NCI-H2227 (cell line): Measurements from ENCODE around the gene AMIGO1.

Source experiments
- DNase-seq: peaks from one replicate; lab custom pipeline; 2025; ENCODE audit not compliant: unreplicated experiment; lab: John Stamatoyannopoulos, UW

AMIGO1 gene

DNA sequence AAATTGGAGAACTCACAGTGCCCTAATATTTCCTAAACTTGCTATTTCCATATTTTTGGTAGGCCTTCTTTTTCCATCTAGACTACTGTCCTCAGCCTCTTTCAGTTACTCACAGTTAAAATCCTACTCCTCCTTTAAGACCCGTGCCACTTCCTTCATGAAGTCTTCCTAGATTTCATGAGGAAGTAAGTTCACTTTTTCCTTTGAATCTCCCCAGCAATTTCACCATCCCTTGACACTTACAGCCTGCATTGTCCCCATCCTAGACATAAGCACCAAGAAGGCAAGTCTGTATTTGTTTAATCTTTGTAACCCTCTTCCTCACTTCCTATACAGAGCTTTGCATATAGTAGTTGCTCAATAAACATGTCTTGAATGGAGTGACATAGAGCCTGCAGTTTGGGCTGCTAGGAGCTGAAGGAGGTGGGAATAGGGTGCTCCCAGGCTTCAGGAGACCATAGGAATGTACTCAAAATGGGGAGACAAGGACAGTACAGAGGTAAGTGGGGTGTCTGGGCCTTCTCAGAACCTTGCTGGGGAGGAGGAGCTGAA is 24.9 kb upstream of the AMIGO1 start:
- DNase-seq = no peak

DNA sequence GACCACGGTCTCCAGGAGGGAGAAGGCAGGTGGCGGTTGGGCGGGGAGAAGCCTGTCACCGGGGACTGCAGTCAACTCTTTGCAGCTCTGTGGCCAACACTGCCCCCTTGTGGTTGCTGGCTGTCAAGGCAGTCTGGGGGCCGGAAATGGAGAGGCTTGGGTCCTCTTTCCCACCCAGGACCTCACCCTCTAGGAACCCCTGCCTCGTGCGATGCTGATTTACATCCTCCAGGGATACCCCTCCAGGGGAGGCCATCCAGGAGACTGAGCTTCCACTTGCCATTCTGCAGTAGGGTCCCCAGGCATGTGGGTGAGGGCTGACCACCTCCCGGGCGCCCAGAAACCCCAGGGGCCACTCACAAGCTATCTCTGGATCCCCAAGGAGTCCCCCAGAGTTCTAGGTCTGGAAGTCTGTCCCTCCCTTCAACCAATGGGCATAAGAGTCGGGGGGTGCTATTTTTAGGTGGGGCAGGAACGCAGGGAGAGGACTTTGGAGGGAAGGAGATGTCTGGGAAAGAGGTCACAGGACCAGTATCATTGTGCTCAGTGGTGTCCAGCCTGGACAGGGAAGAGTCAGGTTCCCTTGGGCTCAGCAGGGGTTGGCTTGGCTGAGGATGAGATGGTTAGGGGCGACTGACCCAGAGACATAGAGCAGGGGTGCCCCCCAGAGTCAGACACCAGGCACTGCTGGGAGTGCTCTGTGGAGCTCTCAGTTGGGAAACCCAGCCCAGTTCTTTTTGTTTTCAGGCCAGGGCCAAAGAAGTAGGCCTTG is 23.0 kb upstream of the AMIGO1 start:
- peak; percentile 86 for DNase-seq

DNA sequence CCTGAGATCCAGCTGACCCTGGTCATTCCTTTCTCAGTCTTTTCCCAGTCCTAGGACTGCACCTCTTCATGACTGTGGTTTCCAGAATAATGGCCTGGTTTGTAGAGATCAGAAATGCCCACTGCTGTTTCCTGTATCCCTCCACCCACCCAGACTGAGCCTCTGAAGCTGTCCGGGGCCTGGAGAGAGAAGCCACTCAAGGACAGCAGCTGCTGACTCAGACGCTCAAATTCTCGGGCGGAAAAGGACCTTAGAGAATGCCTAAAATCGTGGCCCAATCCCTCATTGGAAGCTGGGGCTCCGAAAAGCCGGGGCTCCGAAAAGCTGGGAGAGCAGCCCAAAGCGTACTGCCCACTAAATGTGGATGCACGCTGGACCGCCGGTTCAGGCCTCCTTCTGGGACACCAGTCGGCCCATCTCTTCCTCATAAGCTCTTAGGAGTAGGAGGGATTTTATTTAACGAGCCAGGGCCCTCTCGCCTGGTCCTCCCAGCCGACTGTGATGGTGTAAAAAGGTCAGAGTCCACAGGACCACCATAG is 22.4 kb upstream of the AMIGO1 start:
- peak; percentile 24 for DNase-seq

GRCh38 chr1:109531380-109531779 is 21.9 kb upstream of the AMIGO1 start:
- DNase-seq = no peak

GRCh38 chr1:109530457-109531087 is 21.0 kb upstream of the AMIGO1 start:
- DNase-seq = peak; percentile 84

DNA sequence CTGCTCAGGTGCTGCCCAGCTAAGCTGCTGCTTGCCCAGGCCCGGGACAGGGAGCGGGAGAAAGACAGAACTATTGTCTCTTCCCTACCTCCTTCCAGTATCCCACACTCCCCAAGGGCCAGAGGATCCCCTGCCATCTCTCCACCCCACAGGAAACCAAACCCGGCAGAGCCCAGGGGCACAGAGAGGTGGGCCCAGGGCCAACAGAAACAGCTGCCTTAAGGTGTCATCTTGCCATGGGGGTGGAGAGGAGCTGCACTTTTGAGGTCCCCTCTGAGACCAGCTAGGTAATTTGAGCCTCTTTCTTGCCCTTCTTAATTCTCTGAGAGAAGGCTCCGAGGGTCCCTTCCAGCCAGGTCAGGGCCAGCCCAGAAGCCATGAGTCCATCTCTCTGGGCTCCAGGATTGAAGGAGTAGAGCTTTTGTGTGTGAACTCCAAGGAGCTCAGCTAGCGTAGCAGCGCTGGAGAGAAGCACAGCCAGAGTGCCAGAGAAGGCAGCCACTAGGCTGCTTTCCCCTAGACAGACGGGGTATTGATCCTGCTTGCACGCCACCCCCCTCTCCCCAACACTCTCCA is 20.4 kb upstream of the AMIGO1 start:
- no peak for DNase-seq

GRCh38 chr1:109528712-109529111 is 19.2 kb upstream of the AMIGO1 start:
- no peak for DNase-seq

GRCh38 chr1:109527846-109528695 is 18.5 kb upstream of the AMIGO1 start:
- DNase-seq = no peak

- DNase-seq = no peak
Measured at GRCh38 chr1:109527098-109527811, 17.7 kb upstream of the AMIGO1 start.

DNA sequence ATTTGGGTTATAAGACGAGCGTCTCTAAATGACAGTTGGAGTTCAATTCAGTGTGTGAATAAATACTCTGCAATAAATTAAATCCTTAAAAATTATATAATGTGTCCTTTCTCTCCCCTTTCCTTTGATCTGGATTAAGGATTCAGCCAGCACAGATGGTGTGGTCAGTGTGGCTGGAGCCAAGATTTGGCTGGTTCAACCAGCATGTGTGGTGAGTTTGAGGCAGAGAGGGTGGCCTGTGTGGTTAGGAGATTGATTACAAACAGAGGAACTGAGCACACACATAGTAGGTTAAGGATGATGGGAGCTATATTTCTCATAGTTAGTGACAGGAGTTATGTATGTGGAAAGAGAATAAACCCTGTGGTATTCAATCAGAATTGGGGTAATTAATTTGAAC is 14.2 kb upstream of the AMIGO1 start:
- DNase-seq = no peak

DNA sequence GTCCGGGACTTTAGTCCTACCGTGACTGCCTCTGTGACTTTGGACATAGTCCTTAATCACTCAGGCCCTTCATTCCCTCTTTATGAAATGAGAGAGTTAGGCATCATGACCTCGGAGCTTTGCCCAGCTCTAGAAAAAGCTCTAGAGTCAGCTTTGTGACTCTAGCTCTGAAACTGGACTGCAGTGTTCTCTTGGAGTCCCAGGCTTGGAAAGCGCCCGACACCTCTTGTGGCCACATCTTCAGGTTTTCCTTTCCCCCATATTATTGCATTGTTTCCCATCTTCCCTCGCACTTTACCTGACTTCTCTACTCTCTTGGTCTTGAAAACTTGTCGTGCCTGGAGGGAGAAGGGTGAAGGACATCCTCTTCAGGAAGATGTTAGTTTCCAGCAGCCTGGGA is 12.5 kb upstream of the AMIGO1 start:
- no peak for DNase-seq

GRCh38 chr1:109521002-109521951 is 11.8 kb upstream of the AMIGO1 start:
- no peak for DNase-seq

- DNase-seq = no peak
Measured at GRCh38 chr1:109517337-109517736, 7.8 kb upstream of the AMIGO1 start.

- no peak for DNase-seq
Measured at GRCh38 chr1:109516872-109517271, 7.3 kb upstream of the AMIGO1 start.

DNA sequence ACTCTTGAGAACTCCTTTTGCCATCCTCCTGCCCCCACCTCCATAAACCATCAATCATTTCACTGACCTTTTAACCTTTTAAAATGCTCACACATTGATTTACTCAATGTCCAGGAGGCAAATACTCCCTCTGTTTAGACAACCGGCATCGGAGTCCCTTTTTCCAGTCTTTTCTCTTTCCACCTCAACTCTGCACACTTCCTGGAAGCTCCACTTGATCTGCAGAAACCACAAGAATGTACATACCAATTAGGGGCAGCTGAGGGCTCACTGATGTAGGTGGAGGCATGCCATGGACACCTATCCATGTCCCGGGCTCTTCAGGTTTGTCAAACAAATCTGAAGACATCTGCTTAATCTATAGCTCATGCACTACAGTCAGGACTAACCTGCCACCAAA is 5.3 kb upstream of the AMIGO1 start:
- DNase-seq = no peak

GRCh38 chr1:109513110-109513710 is 3.7 kb upstream of the AMIGO1 start:
- DNase-seq = no peak

DNA sequence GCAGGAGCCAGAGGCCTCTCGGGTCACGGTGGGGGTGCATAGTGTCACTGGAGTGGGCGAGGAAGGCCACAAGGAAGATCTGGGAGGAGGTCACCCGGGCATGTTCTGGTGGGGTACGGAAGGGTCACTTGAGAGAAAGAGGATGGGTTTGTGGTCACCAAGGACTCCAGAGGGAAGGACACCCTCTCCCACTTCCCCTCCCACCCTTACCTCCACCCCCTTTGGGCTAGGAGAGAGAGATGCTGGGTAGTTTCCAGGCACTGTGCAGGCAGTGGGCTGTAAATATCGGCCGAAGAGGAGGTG is 703 bp downstream of the AMIGO1 start:
- DNase-seq = no peak

DNA sequence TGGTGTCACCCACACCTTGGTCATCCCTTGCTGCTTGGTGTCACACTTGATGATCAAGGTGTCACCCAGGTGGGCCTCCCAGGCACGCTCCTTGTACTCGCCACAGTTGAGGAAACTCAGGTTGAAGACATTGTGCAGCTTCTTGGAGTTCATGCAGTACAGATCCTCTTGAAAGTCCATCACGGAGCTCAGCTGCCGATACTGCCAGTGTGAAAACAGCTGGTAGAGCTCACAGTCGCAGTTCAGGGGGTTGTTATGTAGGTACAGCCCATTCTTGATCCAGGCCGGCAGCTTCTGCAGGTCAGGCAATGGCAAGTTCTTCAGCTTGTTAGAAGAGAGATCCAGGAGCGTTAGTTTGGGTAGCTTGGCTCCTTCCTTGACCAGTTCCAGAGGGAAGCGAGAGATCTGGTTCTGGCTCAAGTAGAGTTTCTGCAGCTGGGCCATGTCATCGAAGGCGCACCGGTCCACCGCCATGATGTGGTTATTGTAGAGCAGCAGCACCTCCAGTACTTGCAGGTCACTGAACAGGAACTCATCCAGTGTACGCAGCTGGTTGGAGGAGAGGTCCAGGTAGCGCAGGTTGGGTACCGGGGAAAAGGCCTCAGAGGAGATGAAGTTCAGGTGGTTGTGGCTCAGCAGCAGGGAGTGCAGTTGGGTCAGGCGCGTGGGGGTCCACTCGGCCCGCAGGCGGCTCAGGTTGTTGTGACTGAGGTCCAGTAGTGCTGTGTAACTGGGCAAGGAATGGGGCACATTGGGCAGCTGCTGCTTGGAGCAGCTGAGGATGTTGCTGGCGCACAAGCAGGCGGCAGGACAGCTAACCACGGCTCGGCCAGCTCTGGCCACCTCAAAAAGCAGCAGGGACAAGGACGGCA is 1.3 kb downstream of the AMIGO1 start:
- DNase-seq = no peak
